Left cardiac atrium (tissue), 4 donors: ENCODE results near the gene NOS3. TPM values are rescaled to one million over a fixed set of nuclear protein-coding genes. Genes with fewer than 3 reads are reported as not detected.
"Not testable (repeated sequence)": the region's sequence is repeated elsewhere in the genome, so short reads cannot be mapped to it uniquely, and the experiment has no call there.

ENCODE experiments used
- ATAC-seq, 2 donors: fragments of 200-7000 bp; cut with Tn5 transposase; one replicate each; pipeline ENCODE4 v1.9.1; 2020; ENCODE audit warnings: mild to moderate bottlenecking in 2 of 2, moderate library complexity in 2 of 2
- DNase-seq: peaks from one replicate; pipeline ENCODE4 v3.0.0-alpha.2; 2020
- intact Hi-C, 2 donors: fragments of 100-400 bp; cut with DNase I; formaldehyde crosslinking; loops; one replicate each; pipeline versions ENCODE4 v1.14.1 to v1.15.1; 2022 to 2023
- total RNA-seq, 2 donors: library from RNA; stranded (reverse); fragmentation: NEBNext Ultra II Directional; extraction: Animal tissue kit (Norgen Biotek cat#: 25700); gene quantifications; one replicate each; pipeline ENCODE4 v1.2.1, GENCODE V29; 2021
- donor health status: DM: no; HTN: yes; CAD: no.
- donor health status: DM: no; HTN: yes; CAD: no; lungs with severe emphysema.
- donor health status: DM: yes; HTN: yes; CAD: no.
- donor health status: Dilated cardiomyopathy.

The NOS3 gene
- total RNA-seq, 2 donors from 2014 or later = 13.1 to 63.9 TPM

DNA sequence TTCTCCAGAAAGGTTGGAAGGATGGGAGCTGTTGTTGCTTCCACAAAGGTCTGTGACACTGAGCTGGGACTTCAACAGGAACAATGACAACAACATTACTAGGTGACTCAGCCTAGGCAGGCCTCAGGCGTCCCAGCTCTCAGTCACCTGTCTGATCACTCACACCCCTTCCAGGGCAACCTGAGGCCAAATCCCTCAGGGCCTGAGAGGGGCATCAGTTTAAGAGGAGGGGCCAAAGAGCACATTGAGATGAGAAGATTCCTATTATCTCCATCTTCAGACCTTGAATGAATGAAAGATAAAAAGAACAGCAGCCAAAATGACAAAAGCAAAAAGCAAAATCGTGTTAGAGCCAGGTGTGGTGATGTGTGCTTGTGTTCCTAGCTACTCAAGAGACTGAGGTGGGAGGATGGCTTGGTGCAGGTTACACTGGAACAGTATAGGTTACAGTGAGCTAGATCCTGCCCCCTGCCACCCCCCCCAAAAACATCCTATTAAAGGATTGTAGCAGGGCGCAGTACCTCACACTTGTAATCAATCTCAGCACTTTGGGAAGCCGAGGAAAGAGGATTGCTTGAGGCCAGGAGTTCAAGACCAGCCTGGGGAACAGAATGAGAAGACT lies 33.7 kb downstream of the NOS3 start, which contains the start of gene ATG9B:
TSS of gene ATG9B (minus strand) at position 60 of the 622 bp plus-strand sequence. CDS start 71 bp downstream, outside the sequence.
- no peak for ATAC-seq
- no peak for DNase-seq
- intact Hi-C loops = no loop called here

DNA sequence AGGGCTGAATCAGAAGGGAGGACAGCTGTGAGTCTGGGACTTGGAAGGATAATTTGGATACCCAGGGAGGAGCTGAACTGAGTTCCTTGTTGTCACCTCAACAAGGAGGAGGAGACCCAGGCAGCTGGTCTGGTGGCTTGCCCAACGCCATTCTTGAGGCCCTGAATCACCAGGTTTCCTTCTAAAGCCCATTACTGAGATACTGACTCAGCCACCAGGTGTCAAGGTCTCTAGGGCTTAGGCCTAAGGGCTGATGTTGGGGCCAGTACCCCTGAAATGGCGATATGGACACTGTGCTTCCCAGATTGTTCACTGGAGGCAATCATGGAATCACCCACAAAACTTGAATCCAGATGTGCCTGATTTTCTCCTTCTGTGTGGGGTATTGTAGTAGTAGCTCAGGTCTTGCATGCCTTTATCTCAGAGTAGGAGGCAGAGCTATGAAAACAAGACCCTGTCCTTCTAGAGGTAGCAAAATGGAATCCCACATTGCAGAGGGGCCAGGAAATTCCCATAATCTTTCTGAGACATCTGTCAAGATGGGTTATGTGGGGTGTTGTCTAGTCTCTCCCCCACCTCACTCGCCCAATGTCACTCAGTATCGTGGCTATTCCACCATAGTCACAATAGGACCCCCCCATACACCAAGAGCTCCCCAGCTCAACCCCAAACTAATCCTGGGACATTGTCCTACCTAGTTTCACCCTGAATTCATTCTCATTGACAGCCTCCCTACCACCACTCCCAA lies 35.3 kb downstream of the NOS3 start:
- intact Hi-C loops = no loop called here
- ATAC-seq = no peak
- DNase-seq = no peak

DNA sequence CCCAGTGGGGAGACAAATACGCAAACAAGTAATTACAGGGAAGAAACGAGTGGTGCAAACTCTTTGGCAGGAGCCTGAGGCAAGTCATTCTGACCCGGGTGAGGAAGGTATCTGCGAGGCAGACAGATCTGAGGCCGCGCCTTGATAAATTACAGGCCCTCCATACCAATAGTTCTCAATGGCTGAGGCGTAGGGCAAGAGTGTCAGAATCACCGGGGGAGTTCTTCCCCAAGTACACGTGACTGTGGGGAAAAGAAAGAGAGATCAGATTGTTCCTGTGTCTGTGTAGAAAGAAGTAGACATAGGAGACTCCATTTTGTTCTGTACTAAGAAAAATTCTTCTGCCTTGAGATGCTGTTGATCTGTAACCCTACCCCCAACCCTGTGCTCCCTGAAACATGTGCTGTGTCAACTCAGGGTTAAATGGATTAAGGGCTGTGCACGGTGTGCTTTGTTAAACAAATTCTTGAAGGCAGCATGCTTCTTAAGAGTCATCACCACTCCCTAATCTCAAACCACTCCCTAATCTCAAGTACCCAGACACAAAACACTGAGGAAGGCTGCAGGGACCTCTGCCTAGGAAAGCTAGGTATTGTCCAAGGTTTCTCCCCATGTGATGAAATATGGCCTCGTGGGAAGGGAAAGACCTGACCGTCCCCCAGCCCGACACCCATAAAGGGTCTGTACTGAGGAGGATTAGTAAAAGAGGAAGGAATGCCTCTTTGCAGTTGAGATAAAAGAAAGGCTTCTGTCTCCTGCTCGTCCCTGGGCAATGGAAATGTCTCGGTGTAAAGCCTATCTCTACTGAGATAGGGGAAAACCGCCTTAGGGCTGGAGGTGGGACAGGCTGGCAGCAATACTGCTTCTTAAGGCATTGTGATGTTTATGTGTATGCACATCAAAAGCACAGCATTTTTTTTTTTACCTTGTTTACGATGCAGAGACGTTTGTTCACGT lies 36.2 kb downstream of the NOS3 start:
- intact Hi-C loops, DNase-seq, ATAC-seq: not testable (repeated sequence)

DNA sequence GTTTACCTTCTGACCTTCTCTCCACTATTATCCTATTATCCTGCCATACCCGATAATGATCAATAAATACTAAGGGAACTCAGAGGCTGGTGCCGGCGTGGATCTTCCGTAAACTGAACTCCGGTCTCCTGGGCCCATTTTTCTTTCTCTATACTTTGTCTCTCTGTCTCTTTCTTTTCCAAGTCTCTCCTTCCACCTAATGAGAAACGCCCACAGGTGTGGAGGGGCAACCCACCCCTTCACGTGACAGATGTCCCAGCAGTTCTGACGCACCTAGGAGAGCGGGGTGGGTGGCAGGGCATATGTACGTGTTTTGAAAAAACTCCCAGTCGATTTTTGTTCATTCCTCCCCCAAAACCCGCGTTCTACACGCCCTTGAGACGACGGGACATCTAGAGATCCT lies 36.9 kb downstream of the NOS3 start:
- not testable (repeated sequence) for ATAC-seq, DNase-seq
- intact Hi-C loops = loop anchor here in 1 of 2 donors (1.0 to 2.0 kb wide), 2 partner anchors 31 to 84 kb away; partner anchors contain the start of gene SLC4A2

DNA sequence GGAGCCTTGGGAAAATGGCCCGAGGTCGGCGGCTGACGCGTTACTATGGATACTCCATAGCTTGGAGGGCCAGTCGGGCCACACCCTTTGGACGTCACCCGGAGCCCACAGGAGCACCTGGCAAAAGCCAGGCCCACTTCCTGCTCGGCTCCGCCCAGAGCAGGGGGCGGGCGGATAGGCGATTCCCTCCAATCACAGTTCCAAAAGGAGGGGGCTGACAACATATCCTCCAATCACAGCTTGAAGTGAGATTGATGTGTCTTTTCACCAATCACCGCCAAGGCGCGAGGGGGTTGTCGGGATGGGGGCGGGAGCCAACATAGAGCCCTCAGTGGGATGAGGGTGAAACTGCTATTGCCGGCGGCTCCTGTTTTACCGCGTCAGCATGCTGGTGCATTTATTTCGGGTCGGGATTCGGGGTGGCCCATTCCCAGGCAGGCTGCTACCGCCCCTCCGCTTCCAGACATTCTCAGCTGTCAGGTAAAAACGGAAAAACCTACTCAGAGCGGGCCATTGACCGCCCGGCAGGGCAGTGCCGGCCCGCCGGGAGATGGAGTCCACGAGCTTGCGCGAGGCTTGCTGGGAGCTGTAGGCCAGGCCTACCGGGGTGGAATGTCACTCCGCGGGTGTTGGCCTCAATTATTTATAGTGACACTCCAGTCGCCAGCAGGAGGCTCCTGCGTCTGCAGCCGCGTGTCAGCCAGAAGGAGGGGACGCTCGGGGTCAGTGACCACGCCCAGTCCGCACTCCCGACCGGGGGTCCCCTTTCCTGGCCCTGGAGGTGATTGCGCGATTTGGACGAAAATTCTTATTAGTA lies 37.5 kb downstream of the NOS3 start, which contains the start of gene ABCB8:
TSS of gene ABCB8 (plus strand) at position 320 of the 817 bp plus-strand sequence. CDS start at position 386, 66 bp downstream.
- DNase-seq = peak; percentile 97
- peak; percentile 96 to 98 for ATAC-seq
- intact Hi-C loops = loop anchor here in 1 of 2 donors (1.0 to 2.0 kb wide), 2 partner anchors 30 to 83 kb away; partner anchors contain the start of gene SLC4A2

DNA sequence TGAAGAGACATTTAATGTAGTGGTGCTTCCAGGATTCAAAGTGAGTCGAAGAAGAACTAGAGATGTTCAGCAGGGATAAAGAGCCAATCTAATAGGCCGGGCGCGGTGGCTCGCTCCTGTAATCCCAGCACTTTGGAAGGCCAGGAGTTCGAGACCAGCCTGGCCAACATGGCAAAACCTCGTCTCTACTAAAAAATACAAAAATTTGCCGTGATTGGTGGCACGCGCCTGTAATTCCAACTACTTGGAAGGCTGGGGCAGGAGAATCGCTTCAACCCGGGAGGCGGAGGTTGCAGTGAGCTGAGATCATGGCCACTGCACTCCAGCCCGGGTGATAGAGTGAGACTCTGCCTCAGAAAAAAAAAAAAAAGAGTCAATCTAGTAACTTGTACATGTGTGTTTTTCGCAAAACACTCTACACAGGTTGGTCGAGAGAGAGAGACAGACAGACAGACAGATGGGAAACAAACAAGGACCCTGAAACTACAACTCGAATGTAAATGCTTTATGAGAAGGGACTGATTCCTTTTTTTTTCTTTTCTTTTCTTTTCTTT lies 38.2 kb downstream of the NOS3 start:
- no peak for DNase-seq
- intact Hi-C loops = loop anchor here in 1 of 2 donors (1.0 to 2.0 kb wide), 2 partner anchors 30 to 82 kb away; partner anchors contain the start of gene SLC4A2
- no peak for ATAC-seq

DNA sequence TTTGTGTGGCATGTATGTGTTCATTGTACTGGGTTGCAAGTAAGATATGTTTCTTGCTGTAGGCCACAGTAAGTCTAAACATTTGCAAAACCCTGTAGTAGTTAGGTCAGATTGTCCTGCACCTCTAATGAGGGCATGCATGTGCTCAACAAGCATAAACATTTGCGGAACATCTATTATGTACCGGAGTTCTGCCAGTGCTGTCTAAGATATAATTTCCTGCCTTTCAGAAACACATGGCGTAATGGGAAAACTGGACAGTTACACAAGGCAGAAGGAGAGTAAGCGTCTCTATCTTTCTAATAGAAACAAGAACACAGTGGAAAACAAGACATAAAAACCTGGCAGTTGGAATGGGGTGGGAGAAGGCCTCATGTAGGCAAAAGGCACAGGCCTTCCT lies 40.2 kb downstream of the NOS3 start:
- intact Hi-C loops = no loop called here

DNA sequence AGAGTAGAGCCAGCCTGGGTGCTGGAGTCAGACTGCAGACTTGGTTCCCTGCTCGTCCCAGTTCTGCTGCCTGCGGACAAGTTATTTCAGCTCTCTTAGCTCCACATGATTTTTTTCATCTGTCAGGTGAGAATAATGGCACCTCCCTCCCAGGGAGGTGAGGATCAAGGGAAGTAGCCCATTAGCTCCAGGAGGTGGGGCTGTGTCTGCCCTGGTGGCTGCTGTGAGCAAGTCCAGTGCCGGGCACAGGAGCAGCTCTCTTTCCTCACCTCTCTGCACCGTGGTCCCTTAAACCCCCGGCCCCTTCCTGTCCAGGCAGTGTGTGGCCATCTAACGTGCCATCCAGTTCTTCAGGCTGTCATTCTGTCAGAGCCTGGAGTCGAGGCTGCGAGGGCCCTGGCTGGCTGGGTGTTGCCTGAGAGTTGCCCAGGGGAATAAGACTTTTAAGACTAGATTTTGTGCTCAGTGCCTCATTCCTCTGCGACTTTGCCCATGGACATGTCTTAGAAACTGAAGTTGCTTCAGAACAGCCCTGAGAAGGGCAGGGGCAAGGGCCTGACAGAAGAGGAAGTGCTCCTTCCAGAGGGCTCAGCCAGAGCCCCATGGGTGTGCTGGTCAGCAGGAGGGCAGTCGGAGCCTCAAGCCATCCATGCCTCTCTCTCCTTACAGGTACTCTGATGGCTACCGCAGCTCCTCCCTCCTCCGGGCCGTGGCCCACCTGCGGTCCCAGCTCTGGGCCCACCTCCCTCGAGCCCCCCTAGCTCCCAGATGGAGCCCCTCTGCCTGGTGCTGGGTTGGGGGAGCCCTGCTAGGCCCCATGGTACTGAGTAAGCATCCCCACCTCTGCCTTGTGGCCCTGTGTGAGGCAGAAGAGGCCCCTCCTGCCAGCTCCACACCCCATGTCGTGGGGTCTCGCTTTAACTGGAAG lies 42.4 kb downstream of the NOS3 start:
- no peak for ATAC-seq
- DNase-seq = no peak
- intact Hi-C loops = no loop called here

More for the DNA sequence above, 40.2 kb downstream of the NOS3 start:
- DNase-seq (no peak), ATAC-seq (no peak)

DNA sequence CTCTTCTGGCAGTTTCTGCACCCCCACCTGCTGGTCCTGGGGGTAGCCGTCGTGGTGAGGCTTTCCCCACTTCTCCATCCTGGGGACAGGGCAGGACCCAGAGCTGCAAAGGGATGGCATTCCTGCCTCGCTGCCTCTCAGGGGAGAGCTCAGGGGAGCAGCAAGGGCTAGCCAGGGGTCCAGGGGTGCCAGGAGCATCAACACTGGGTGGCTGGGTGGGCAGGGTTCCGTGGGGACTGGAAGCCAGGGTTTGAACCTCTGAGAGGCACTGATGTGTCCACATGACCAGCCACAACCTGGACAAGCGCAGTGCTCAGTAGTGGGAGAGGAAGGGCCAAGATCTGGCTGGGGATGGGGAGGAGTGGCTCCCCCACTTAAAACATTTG lies 43.0 kb downstream of the NOS3 start:
- no peak for DNase-seq
- ATAC-seq = no peak
- intact Hi-C loops = no loop called here

DNA sequence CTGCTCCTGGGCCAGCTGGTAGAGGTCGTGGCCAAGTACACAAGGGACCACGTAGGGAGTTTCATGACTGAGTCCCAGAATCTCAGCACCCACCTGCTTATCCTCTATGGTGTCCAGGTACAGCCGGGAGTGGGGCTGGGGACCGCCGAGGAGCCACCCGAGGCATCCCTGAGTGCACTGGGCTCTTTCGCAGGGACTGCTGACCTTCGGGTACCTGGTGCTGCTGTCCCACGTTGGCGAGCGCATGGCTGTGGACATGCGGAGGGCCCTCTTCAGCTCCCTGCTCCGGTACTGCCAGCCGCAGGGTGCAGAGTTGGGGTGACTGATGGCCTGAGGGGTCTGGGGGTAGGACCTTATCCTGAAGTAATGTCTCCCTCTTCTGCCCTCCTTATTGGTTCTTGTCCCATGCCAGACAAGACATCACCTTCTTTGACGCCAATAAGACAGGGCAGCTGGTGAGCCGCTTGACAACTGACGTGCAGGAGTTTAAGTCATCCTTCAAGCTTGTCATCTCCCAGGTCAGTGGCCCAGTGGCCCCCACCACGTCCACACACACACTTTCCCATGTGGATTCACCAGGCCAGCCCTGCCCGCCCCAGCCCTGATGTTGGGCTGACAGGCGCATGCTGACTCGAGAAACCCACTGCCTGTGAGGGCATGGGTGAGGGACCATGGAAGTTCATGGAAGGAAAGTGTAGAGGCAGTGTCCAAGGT lies 43.7 kb downstream of the NOS3 start:
- intact Hi-C loops = no loop called here
- no peak for ATAC-seq
- no peak for DNase-seq

DNA sequence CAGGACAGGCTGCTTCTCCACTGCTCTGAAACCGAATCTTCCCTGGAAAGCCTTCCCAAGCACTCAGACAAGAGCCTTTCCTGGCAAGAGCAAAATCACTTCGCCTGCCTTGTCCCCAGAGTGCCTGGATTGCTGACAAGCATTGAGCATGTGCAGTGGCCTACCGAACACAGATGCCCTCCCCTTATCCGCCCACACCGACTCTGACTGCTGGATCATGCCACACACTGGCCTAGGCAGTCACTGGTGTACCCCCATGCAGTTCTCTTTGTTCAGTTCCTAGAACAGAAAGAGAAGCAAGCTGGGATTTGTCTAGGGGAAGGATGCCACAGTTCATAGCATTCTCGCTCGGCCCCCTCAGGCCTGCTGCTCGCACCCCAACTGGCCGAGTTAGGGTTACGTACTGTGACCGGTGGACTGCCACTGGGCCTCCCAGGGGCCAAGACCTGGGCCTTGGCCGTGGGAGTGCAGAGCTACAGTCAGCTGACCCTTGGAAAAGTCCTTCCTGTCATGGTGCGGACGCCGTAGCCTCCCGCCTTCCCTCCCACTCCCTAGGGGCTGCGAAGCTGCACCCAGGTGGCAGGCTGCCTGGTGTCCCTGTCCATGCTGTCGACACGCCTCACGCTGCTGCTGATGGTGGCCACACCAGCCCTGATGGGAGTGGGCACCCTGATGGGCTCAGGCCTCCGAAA lies 44.4 kb downstream of the NOS3 start:
- ATAC-seq = no peak
- intact Hi-C loops = no loop called here
- no peak for DNase-seq

DNA sequence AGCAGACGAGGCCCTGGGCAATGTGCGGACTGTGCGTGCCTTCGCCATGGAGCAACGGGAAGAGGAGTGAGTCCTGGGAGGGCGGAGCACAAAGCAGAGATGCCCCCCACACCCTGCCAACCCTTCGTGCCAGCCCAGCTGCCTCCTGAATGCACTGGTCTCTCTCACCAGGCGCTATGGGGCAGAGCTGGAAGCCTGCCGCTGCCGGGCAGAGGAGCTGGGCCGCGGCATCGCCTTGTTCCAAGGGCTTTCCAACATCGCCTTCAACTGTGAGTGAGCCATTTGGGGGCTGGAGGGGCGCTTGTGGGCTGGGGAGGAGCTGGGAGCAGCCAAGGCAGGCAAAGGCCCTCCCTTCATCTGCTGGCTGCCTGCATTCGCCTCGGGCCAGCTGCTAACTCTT lies 45.1 kb downstream of the NOS3 start:
- no peak for DNase-seq
- no peak for ATAC-seq
- intact Hi-C loops = no loop called here

DNA sequence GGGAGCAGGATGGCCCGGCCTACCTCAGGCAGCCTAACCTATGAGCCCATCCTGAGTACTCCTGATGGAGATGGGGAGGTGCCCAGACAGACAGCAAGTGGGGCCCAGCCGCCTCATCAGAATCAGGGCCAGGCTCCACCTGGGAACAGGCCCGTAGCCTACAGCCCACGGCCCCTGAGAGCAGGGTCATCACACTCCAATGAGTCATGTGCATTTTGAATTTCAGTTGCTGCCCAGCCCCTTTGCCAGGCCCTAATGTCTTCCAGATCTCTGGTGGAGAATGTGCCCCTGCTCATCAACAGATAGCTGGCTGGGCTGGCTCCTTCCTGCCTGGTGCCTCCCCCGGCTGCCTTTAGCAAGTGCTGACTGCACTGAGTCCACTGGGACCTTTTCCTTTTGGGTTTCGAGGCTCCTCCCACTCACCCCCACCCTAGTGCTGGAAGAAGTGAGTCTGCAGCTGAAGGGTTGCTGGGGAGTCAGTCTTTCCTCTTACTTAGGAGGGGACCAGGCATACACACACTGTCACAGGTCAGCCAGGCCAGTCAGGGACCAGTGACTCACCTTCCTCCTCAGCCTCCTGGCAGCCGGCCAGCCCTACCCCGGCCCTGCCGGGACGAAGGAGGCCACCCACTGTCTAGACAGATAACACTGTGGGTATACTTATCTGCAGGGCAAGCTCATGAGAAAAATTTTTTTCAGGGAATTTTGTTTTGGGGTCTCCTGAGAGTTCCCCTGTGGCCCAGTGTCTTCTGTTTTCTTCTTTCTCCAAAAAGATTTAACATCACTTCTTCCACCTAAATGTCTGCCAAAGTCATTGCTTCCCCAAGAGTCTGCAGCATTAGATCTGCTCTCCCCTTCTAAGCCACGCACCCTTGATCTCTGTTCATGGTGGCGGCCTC lies 48.4 kb downstream of the NOS3 start:
- peak; percentile 87 for DNase-seq
- ATAC-seq = peak; percentile 35 to 88
- intact Hi-C loops = no loop called here

DNA sequence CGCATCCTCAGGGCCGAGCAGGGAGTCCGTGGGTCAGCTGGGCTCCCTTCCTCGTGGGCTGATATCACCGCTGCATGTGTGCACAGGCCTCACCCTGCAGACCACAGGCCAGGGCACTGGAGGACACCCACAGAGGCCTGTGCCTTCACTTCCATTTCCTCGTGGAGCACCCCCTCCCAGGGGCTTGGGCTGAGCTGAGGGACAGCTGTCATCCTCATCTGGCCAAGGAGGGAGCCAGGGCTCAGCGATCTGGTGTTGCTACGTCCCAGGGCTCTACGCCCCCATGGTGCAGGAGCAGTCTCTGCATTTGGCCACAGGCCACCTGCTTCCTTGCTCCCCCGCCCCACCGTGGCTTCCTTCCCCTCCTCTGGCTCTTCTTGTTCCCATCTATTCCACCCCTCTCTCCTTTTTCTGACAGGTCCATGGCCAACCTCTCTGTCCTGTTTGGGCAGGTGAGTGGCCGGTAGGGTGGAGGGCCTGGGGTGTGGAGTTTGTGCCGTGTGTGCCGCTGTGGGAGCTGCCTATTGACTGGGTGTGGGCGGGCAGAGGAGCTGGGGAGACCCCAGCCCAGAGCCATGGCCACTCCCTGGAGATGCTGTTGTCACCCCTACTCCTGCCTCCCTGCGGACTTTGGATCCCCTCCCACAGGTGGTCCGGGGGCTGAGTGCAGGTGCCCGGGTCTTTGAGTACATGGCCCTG lies 49.2 kb downstream of the NOS3 start:
- intact Hi-C loops = no loop called here
- DNase-seq (no peak), ATAC-seq (peak in 1 of 2 donors; percentile 24)
